GM12874 (cell line): Measurements from ENCODE around the gene WWTR1.

Experiments
- CTCF ChIP-seq: IDR thresholded peaks from 2 replicates; pipeline ENCODE4 v1.5.1; 2011; ENCODE audit warnings: low read depth, mild to moderate bottlenecking, control low read depth, low read length, moderate library complexity; ENCODE audit not compliant: insufficient read depth

WWTR1 gene

GRCh38 chr3:149596134-149596770 is 61.6 kb downstream of the WWTR1 start:
- TF ChIP-seq CTCF = no peak

- TF ChIP-seq CTCF = no peak
Observed at GRCh38 chr3:149593418-149594160, 64.2 kb downstream of the WWTR1 start.

- TF ChIP-seq CTCF = no peak
Observed at GRCh38 chr3:149592758-149593240, 65.0 kb downstream of the WWTR1 start.

GRCh38 chr3:149590691-149591441 is 67.0 kb downstream of the WWTR1 start:
- no peak for TF ChIP-seq CTCF

GRCh38 chr3:149589332-149589731 is 68.5 kb downstream of the WWTR1 start:
- TF ChIP-seq CTCF = no peak

GRCh38 chr3:149588909-149589308 is 68.9 kb downstream of the WWTR1 start:
- TF ChIP-seq CTCF = no peak

GRCh38 chr3:149587383-149587782 is 70.4 kb downstream of the WWTR1 start:
- no peak for TF ChIP-seq CTCF
